Smooth muscle cell (in vitro differentiated cells): ENCODE measurements around the gene BEGAIN. TPM values are rescaled to one million over a fixed set of nuclear protein-coding genes. Genes with fewer than 3 reads are reported as not detected.

Source experiments
- DNase-seq: peaks from one replicate; lab custom pipeline; 2025; ENCODE audit not compliant: unreplicated experiment; lab: John Stamatoyannopoulos, UW
- H2AFZ ChIP-seq: fragments of 200-600 bp; sonication (generic); 2 replicates; pipeline ENCODE4 v1.6.0; 2016; ENCODE audit warnings: antibody characterized with exemption, low read depth, mild to moderate bottlenecking
- H3F3A ChIP-seq: fragments of 200-600 bp; sonication (generic); 2 replicates; pipeline ENCODE4 v1.6.0; 2017; ENCODE audit warnings: antibody characterized with exemption, low read depth
- H3K27ac ChIP-seq: fragments of 200-600 bp; sonication (generic); 2 replicates; pipeline ENCODE4 v1.5.1; 2016; ENCODE audit warnings: low read depth, mild to moderate bottlenecking
- H3K27me3 ChIP-seq: fragments of 200-600 bp; sonication (generic); 2 replicates; pipeline ENCODE4 v1.6.1; 2016; ENCODE audit warnings: low read depth, mild to moderate bottlenecking
- H3K36me3 ChIP-seq: fragments of 200-600 bp; sonication (generic); 2 replicates; pipeline ENCODE4 v1.5.1; 2016; ENCODE audit warnings: low read depth
- H3K4me1 ChIP-seq: fragments of 200-600 bp; sonication (generic); 2 replicates; pipeline ENCODE4 v1.5.1; 2016; ENCODE audit warnings: low read depth
- H3K4me2 ChIP-seq: fragments of 200-600 bp; sonication (generic); 2 replicates; pipeline ENCODE4 v1.6.0; 2016; ENCODE audit warnings: mild to moderate bottlenecking
- H3K4me3 ChIP-seq: fragments of 200-600 bp; sonication (generic); 2 replicates; pipeline ENCODE4 v1.5.1; 2016; ENCODE audit warnings: mild to moderate bottlenecking
- H3K79me2 ChIP-seq: fragments of 200-600 bp; sonication (generic); 2 replicates; pipeline ENCODE4 v1.6.0; 2016; ENCODE audit warnings: low read depth, mild to moderate bottlenecking
- H3K9ac ChIP-seq: fragments of 200-600 bp; sonication (generic); 2 replicates; pipeline ENCODE4 v1.6.0; 2016; ENCODE audit warnings: low read depth
- H3K9me3 ChIP-seq: fragments of 200-600 bp; sonication (generic); replicated peaks from 2 replicates; pipeline ENCODE4 v1.5.1; 2016; ENCODE audit warnings: low read depth
- H4K20me1 ChIP-seq: fragments of 200-600 bp; sonication (generic); 2 replicates; pipeline ENCODE4 v1.6.0; 2016; ENCODE audit warnings: low read depth
- CTCF ChIP-seq: fragments of 200-600 bp; sonication (generic); IDR thresholded peaks from 2 replicates; pipeline ENCODE4 v1.5.1; 2017; ENCODE audit warnings: borderline replicate concordance, mild to moderate bottlenecking, antibody characterized with exemption; ENCODE audit not compliant: insufficient read depth, poor library complexity, severe bottlenecking
- WGBS: methylation state at CpG from one replicate; pipeline ENCODE4 v1.1.7; 2016; ENCODE audit warnings: low lambda C conversion rate; 5-methylcytosine and 5-hydroxymethylcytosine counted together
- polyA plus RNA-seq: library from polyadenylated mRNA; unstranded; fragments of >200 nt; fragmentation: Nextera tagmentation; extraction: Ambion mirVana; gene quantifications from 2 replicates; pipeline ENCODE4 v1.2.1, GENCODE V29; 2016
- total RNA-seq: library from RNA; depleted of rRNA; stranded (reverse); fragments of >200 nt; gene quantifications from 2 replicates; pipeline ENCODE4 v1.2.3, GENCODE V29; 2014

BEGAIN gene
- total and polyA plus RNA-seq, 2 experiments from 2014 or later = 4.7 to 11.7 TPM

- Histone ChIP-seq H3F3A (no peaks in the 10 kb centered on the region), H2AFZ (no peak overlapping the region), H3K4me1 (no peaks in the 10 kb centered on the region), H3K79me2 (no peaks in the 10 kb centered on the region), H3K36me3 (no peaks in the 10 kb centered on the region), H3K9me3 (no peaks in the 10 kb centered on the region), H3K27ac (no peak overlapping the region), H3K27me3 (peaks cover 3% of the 10 kb centered on the region), H3K9ac (no peak overlapping the region), H3K4me3 (no peak overlapping the region), H3K4me2 (no peak overlapping the region), H4K20me1 (no peaks in the 10 kb centered on the region)
- no peak for DNase-seq
- WGBS = 89% methylated on average over 16 of the region's 16 CpGs
- no peak for TF ChIP-seq CTCF
Measured at GRCh38 chr14:100591453-100592371, 4.5 kb upstream of the BEGAIN start.

- TF ChIP-seq CTCF = no peak
- H3K4me1 ChIP-seq = no peaks in the 10 kb centered on the region
- DNase-seq = no peak
- H3K36me3 ChIP-seq = no peaks in the 10 kb centered on the region
- no peak overlapping the region for H3K27ac ChIP-seq
- H3K79me2 ChIP-seq = no peaks in the 10 kb centered on the region
- WGBS = 95% methylated on average over 14 of the region's 14 CpGs
- H4K20me1 ChIP-seq = no peaks in the 10 kb centered on the region
- no peaks in the 10 kb centered on the region for H3F3A ChIP-seq
- H3K4me2 ChIP-seq = no peak overlapping the region
- no peaks in the 10 kb centered on the region for H3K9me3 ChIP-seq
- H3K4me3 ChIP-seq = no peak overlapping the region
- no peak overlapping the region for H3K9ac ChIP-seq
- no peak overlapping the region for H2AFZ ChIP-seq
- no peaks in the 10 kb centered on the region for H3K27me3 ChIP-seq
Measured at GRCh38 chr14:100590726-100591452, 3.7 kb upstream of the BEGAIN start.

- H3K9ac ChIP-seq = no peak overlapping the region
- no peak for DNase-seq
- no peak for TF ChIP-seq CTCF
- H3K27ac ChIP-seq = no peak overlapping the region
- H3K79me2 ChIP-seq = no peaks in the 10 kb centered on the region
- no peaks in the 10 kb centered on the region for H4K20me1 ChIP-seq
- no peaks in the 10 kb centered on the region for H3F3A ChIP-seq
- H3K4me1 ChIP-seq = no peaks in the 10 kb centered on the region
- H3K4me3 ChIP-seq = no peak overlapping the region
- H3K4me2 ChIP-seq = no peak overlapping the region
- 93% methylated on average over 8 of the region's 8 CpGs for WGBS
- no peaks in the 10 kb centered on the region for H3K27me3 ChIP-seq
- H3K36me3 ChIP-seq = no peaks in the 10 kb centered on the region
- no peak overlapping the region for H2AFZ ChIP-seq
- no peaks in the 10 kb centered on the region for H3K9me3 ChIP-seq
Measured at GRCh38 chr14:100589760-100590469, 2.7 kb upstream of the BEGAIN start.
